Naive thymus-derived CD4-positive, alpha-beta T cell (primary cell): Measurements from ENCODE around the gene KDM4C. TPM values are rescaled to one million over a fixed set of nuclear protein-coding genes. Genes with fewer than 3 reads are reported as not detected.
"Not testable (repeated sequence)": the region's sequence is repeated elsewhere in the genome, so short reads cannot be mapped to it uniquely, and the experiment has no call there.

ENCODE experiments used
- ATAC-seq: fragments of 150-1000 bp; cut with Tn5 transposase; 2 replicates; pipeline ENCODE4 v1.10.0; 2021; ENCODE audit warnings: mild to moderate bottlenecking, moderate library complexity
- CTCF ChIA-PET: fragments of 350-600 bp; sonication (Branson Sonifier 250); formaldehyde crosslinking; loops from one replicate; lab custom pipeline; 2021; ENCODE audit warnings: antibody characterized with exemption; lab: Charles Lee
- POLR2A ChIA-PET: fragments of 350-600 bp; sonication (Branson Sonifier 250); formaldehyde crosslinking; loops from one replicate; lab custom pipeline; 2021; ENCODE audit warnings: antibody characterized with exemption, inconsistent platforms; lab: Charles Lee
- DNase-seq, 9 donors: peaks; one replicate each; pipeline versions ENCODE4 v3.0.0 to v3.0.0-alpha.2; 2020 to 2022; ENCODE audit warnings: mixed read lengths in 1 of 9
- H3K27ac ChIP-seq: one replicate; pipeline ENCODE4 v1.7.0; 2013; ENCODE audit warnings: mild to moderate bottlenecking, low read depth, low read length, moderate library complexity
- H3K27me3 ChIP-seq, 2 donors: one replicate each; pipeline ENCODE4 v1.7.0; 2013; ENCODE audit warnings: low read length in 2 of 2, mild to moderate bottlenecking in 2 of 2, moderate library complexity in 2 of 2; ENCODE audit not compliant: control insufficient read depth in 2 of 2, insufficient read depth in 2 of 2
- H3K36me3 ChIP-seq, 3 experiments: 1 replicate in 2 of 3; 2 replicates in 1 of 3; pipeline ENCODE4 v1.7.0; 2013; ENCODE audit warnings: low read length in 3 of 3, mild to moderate bottlenecking in 3 of 3, moderate library complexity in 1 of 3; ENCODE audit not compliant: insufficient read depth in 3 of 3, control insufficient read depth in 2 of 3
- H3K4me1 ChIP-seq, 2 donors: one replicate each; pipeline ENCODE4 v1.7.0; 2013; ENCODE audit warnings: low read length in 2 of 2, mild to moderate bottlenecking in 2 of 2, moderate library complexity in 1 of 2; ENCODE audit not compliant: control insufficient read depth in 2 of 2, insufficient read depth in 2 of 2
- H3K4me3 ChIP-seq: 2 replicates; pipeline ENCODE4 v1.7.0; 2013; ENCODE audit warnings: mild to moderate bottlenecking, low read length
- H3K9me3 ChIP-seq, 3 experiments: 1 replicate in 2 of 3; 2 replicates in 1 of 3; pipeline ENCODE4 v1.7.0; 2013; ENCODE audit warnings: low read length in 3 of 3; ENCODE audit not compliant: control insufficient read depth in 2 of 3
- H3K27ac Mint-ChIP-seq, 9 donors: one replicate each; pipeline ENCODE4 v1.8.0; 2020 to 2022; ENCODE audit warnings: mixed read lengths in 9 of 9, mild to moderate bottlenecking in 8 of 9, moderate library complexity in 5 of 9, inconsistent platforms in 2 of 9
- H3K27me3 Mint-ChIP-seq, 5 donors: one replicate each; pipeline ENCODE4 v1.8.0; 2021 to 2022; ENCODE audit warnings: mixed read lengths in 5 of 5, mild to moderate bottlenecking in 1 of 5
- H3K36me3 Mint-ChIP-seq, 5 donors: one replicate each; pipeline ENCODE4 v1.8.0; 2020 to 2022; ENCODE audit warnings: mixed read lengths in 5 of 5, mild to moderate bottlenecking in 3 of 5, inconsistent platforms in 1 of 5
- H3K4me1 Mint-ChIP-seq, 7 donors: one replicate each; pipeline ENCODE4 v1.8.0; 2020 to 2022; ENCODE audit warnings: mixed read lengths in 7 of 7, mild to moderate bottlenecking in 3 of 7, inconsistent platforms in 1 of 7
- H3K4me3 Mint-ChIP-seq, 10 donors: one replicate each; pipeline ENCODE4 v1.8.0; 2020 to 2022; ENCODE audit warnings: mild to moderate bottlenecking in 10 of 10, mixed read lengths in 10 of 10, moderate library complexity in 6 of 10, inconsistent platforms in 2 of 10
- H3K9me3 Mint-ChIP-seq, 11 donors: one replicate each; pipeline ENCODE4 v1.8.0; 2020 to 2022; ENCODE audit warnings: mixed read lengths in 11 of 11, mild to moderate bottlenecking in 4 of 11, inconsistent platforms in 1 of 11, moderate library complexity in 1 of 11
- intact Hi-C, 2 donors: fragments of 100-400 bp; cut with micrococcal nuclease; formaldehyde crosslinking; loops; one replicate each; pipeline ENCODE4 v1.15.1; 2023
- polyA plus RNA-seq, 2 donors: library from polyadenylated mRNA; unstranded; fragments of 300-500 nt; fragmentation: Illumina TruSeq; gene quantifications; one replicate each; pipeline ENCODE4 v1.2.3, GENCODE V29; 2021
- total RNA-seq, 6 experiments: library from RNA in 5 of 6; stranded (reverse) in 5 of 6; gene quantifications; 1 replicate in 5 of 6; 2 replicates in 1 of 6; pipeline ENCODE4 v1.2.3 and lab custom pipeline; 2021 to 2026

KDM4C gene
- total and polyA plus RNA-seq, 7 experiments from 2014 or later, result 38.5 to 100 (median 91.3) TPM

DNA sequence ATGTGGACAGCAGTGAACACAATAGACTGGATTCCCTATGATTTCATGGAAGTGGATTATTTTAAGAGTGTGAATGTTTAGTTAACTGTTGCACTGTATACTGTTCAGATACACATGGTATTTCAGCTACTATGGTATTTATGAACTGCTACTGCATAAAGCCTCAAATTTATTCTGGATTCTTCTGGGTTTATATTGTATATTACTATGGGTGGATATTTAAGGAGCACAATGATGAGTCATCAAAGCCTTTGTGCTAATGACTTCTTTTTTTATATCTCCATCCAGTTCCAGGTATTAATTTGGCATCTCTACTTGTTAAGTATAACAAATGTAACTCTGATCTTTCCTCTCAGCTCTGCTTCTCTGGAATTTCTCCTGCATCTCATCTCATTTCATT is 6.8 kb downstream of the KDM4C start:
- intact Hi-C loops, result no loop called here
- peaks cover 0 to 7% (median 5%) of the 10 kb centered on the region in 11 donors for H3K9me3 Mint-ChIP-seq

DNA sequence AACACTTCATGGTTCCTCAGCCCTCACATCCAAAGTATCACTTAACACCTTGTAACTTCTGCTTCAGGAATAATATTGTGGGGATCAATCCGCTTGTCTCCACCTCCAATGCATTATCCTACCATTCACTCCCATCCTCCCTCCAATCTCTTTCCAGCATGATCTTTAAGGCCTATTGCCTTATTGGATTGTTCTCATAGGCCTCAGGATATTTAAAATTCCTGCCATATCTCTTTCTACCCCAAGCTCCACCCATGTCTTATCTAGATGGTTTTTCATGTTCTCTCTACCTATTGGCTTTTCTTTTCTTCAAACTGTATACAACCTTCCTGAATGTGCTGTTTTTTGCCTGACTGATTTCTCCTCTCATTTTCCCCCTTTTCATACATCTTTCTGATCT is 7.2 kb downstream of the KDM4C start:
- Mint-ChIP-seq H3K4me3 (peak overlapping the region in 6 of 10 donors; percentile 4 to 49 (median 5)), H3K36me3 (peaks cover 5 to 10% (median 6%) of the 10 kb centered on the region in 5 donors), H3K4me1 (peaks cover 50 to 89% (median 71%) of the 10 kb centered on the region in 7 donors), H3K27ac (peak overlapping the region in 6 of 9 donors; percentile 3 to 47 (median 20)), H3K9me3 (peaks cover 0 to 7% (median 5%) of the 10 kb centered on the region in 11 donors), H3K27me3 (no peaks in the 10 kb centered on the region)
- Histone ChIP-seq H3K4me1 (peaks cover 10 to 12% of the 10 kb centered on the region in 2 donors), H3K27me3 (no peaks in the 10 kb centered on the region), H3K36me3 (no peaks in the 10 kb centered on the region), H3K9me3 (no peaks in the 10 kb centered on the region), H3K4me3 (no peak overlapping the region), H3K27ac (no peak overlapping the region)
- ATAC-seq (no peak), DNase-seq (no peak)
- POLR2A ChIA-PET, result interaction anchor here (0.7 kb wide), 1 partner anchor 403 kb away, joined by 3 read pairs; no protein-coding TSS in a partner anchor
- CTCF ChIA-PET, result no interaction called here
- intact Hi-C loops, result no loop called here

More for the DNA sequence above, 6.8 kb downstream of the KDM4C start:
- H3K27me3 Mint-ChIP-seq, result no peaks in the 10 kb centered on the region
- no peaks in the 10 kb centered on the region for H3K27me3 ChIP-seq
- H3K27ac Mint-ChIP-seq, result peak overlapping the region in 5 of 9 donors; percentile 3 to 73 (median 39)
- ChIA-PET POLR2A (no interaction called here), CTCF (no interaction called here)
- no peak overlapping the region for H3K27ac ChIP-seq
- ATAC-seq, result no peak
- no peaks in the 10 kb centered on the region for H3K36me3 ChIP-seq
- peaks cover 10 to 13% of the 10 kb centered on the region in 2 donors for H3K4me1 ChIP-seq
- no peak for DNase-seq
- no peak overlapping the region for H3K4me3 ChIP-seq
- H3K4me3 Mint-ChIP-seq, result peak overlapping the region in 5 of 10 donors; percentile 2 to 49 (median 11)
- H3K4me1 Mint-ChIP-seq, result peaks cover 49 to 88% (median 73%) of the 10 kb centered on the region in 7 donors
- H3K9me3 ChIP-seq, result no peaks in the 10 kb centered on the region
- peaks cover 5 to 10% (median 6%) of the 10 kb centered on the region in 5 donors for H3K36me3 Mint-ChIP-seq

DNA sequence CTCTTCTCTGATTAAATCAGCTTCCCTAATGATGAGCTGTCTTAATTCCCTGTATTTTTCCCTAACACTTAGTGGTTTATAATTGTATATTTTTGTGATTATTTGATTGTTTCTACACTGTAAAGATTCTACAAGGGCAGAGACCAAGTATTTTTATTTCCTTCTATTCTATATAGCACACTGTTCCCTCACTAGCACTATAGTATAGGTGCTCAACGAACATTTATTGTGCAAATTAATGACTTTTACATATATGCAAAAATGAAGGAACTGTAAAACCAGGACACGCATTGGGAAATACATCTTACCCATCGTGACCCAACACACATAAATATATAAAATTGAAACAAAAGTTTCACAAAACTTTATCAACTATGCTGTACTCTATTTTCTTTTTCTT is 7.6 kb downstream of the KDM4C start:
- peaks cover 46 to 89% (median 67%) of the 10 kb centered on the region in 7 donors for H3K4me1 Mint-ChIP-seq
- Histone ChIP-seq H3K9me3 (no peaks in the 10 kb centered on the region), H3K4me1 (peaks cover 10 to 12% of the 10 kb centered on the region in 2 donors), H3K36me3 (no peaks in the 10 kb centered on the region), H3K4me3 (no peak overlapping the region), H3K27ac (no peak overlapping the region), H3K27me3 (no peaks in the 10 kb centered on the region)
- ChIA-PET POLR2A (interaction anchor here (0.7 kb wide), 1 partner anchor 403 kb away, joined by 3 read pairs; no protein-coding TSS in a partner anchor), CTCF (no interaction called here)
- H3K36me3 Mint-ChIP-seq, result peaks cover 5 to 10% (median 6%) of the 10 kb centered on the region in 5 donors
- ATAC-seq (no peak), DNase-seq (no peak)
- H3K9me3 Mint-ChIP-seq, result peaks cover 0 to 7% (median 5%) of the 10 kb centered on the region in 11 donors
- H3K27me3 Mint-ChIP-seq, result no peaks in the 10 kb centered on the region
- H3K27ac Mint-ChIP-seq, result peak overlapping the region in 5 of 9 donors; percentile 3 to 47 (median 20)
- intact Hi-C loops, result no loop called here
- H3K4me3 Mint-ChIP-seq, result peak overlapping the region in 4 of 10 donors; percentile 4 to 49 (median 6)

DNA sequence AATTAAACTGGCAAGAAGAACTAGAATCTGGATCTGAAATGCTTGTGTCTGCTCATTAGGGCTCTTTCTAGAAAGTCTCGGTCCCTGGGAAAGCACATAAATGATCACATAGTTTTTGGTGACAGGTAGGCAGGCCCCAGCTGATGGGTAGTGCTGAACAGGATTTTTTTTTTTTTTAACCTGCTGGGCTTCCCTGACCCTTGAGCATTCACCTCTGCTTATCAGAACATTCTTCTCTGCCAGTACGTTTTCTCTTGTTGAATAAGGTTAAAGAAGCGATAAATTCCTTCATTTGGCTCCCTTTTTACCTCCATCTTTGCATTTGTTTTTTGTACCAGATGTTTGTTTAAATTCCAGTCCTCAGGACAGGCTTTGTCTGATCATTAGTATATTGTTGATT is 8.8 kb downstream of the KDM4C start:
- Mint-ChIP-seq H3K27me3 (no peaks in the 10 kb centered on the region), H3K36me3 (peaks cover 5 to 10% (median 6%) of the 10 kb centered on the region in 5 donors), H3K27ac (peak overlapping the region in 3 of 9 donors; percentile 54 to 68 (median 59)), H3K9me3 (peaks cover 0 to 7% (median 5%) of the 10 kb centered on the region in 11 donors), H3K4me1 (peaks cover 40 to 84% (median 59%) of the 10 kb centered on the region in 7 donors), H3K4me3 (peak overlapping the region in 3 of 10 donors; percentile 3 to 39 (median 15))
- Histone ChIP-seq H3K4me1 (peaks cover 10 to 12% of the 10 kb centered on the region in 2 donors), H3K27me3 (no peaks in the 10 kb centered on the region), H3K9me3 (no peaks in the 10 kb centered on the region), H3K27ac (no peak overlapping the region), H3K4me3 (no peak overlapping the region), H3K36me3 (no peaks in the 10 kb centered on the region)
- ChIA-PET CTCF (no interaction called here), POLR2A (interaction anchor here (1.6 kb wide), 1 partner anchor 9 kb away, joined by 8 read pairs; the partner anchor contains the start of gene KDM4C)
- ATAC-seq, result no peak
- DNase-seq, result no peak
- intact Hi-C loops, result no loop called here

DNA sequence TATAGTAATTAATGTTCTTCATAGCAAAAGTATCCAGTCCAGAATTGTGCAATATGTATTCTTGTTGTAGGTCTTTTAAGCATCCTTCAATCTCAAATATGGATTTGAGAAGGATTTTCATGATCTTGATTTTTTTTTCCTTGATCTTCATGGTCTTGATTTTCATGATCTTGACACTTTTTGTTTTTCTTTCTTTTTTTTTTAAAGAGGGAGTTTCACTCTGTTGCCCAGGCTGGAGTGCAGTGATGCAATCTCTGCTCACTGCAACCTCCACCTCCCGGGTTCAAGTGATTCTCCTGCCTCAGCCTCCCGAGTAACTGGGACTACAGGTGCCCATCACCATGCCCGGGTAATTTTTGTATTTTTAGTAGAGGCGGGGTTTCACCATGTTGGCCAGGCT is 10.8 kb downstream of the KDM4C start:
- H3K4me3 ChIP-seq, ATAC-seq, DNase-seq, H3K9me3 ChIP-seq, POLR2A ChIA-PET, CTCF ChIA-PET, H3K27me3 Mint-ChIP-seq, H3K27me3 ChIP-seq, H3K36me3 ChIP-seq, H3K9me3 Mint-ChIP-seq, H3K36me3 Mint-ChIP-seq, H3K27ac ChIP-seq, H3K4me1 ChIP-seq, intact Hi-C loops: not testable (repeated sequence)
- peaks cover 28 to 68% (median 48%) of the 10 kb centered on the region in 7 donors for H3K4me1 Mint-ChIP-seq
- H3K4me3 Mint-ChIP-seq, result peak overlapping the region in 2 of 10 donors; percentile 12 to 14
- H3K27ac Mint-ChIP-seq, result peak overlapping the region in 5 of 9 donors; percentile 6 to 54 (median 32)

DNA sequence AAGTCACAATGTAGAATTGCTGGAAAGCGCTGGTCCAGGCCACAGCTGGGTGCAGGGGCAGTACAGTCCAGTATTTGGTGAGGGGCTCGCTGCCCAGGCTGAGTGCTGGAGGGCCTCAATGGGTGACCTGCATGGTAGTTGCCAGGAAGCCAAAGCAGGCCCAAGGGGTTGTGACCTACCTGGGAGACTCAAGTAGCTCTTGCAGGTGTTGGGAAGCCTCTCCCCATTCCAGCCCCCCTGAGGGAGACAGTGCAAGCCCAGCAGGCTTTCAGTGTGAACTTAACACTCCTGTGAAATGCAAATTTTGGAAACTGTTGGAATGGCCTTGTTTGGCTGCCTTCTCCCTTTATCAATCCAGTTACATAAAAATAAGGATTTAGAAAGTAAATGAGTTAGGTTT is 13.9 kb downstream of the KDM4C start:
- DNase-seq (no peak), ATAC-seq (no peak)
- ChIA-PET CTCF (no interaction called here), POLR2A (no interaction called here)
- Histone ChIP-seq H3K27me3 (no peaks in the 10 kb centered on the region), H3K36me3 (no peaks in the 10 kb centered on the region), H3K27ac (no peak overlapping the region), H3K9me3 (no peaks in the 10 kb centered on the region), H3K4me1 (peaks cover 0 to 1% of the 10 kb centered on the region in 2 donors), H3K4me3 (no peak overlapping the region)
- Mint-ChIP-seq H3K27ac (no peak overlapping the region), H3K36me3 (peaks cover 0 to 13% (median 5%) of the 10 kb centered on the region in 5 donors), H3K4me3 (no peak overlapping the region), H3K27me3 (no peaks in the 10 kb centered on the region), H3K4me1 (peaks cover 16 to 62% (median 36%) of the 10 kb centered on the region in 7 donors), H3K9me3 (peaks cover 0 to 2% (median 0%) of the 10 kb centered on the region in 11 donors)
- intact Hi-C loops, result no loop called here
